Ovary (tissue), 9 donors: ENCODE measurements around the gene TMEM14A. TPM values are rescaled to one million over a fixed set of nuclear protein-coding genes. Genes with fewer than 3 reads are reported as not detected.
"Not testable (repeated sequence)": the region's sequence is repeated elsewhere in the genome, so short reads cannot be mapped to it uniquely, and the experiment has no call there.

ENCODE experiments used
- DNase-seq, 5 donors: peaks; one replicate each; pipeline ENCODE4 v3.0.0-alpha.2; 2019 to 2020
- H3K27ac ChIP-seq, 2 donors: fragments of 200-600 bp; one replicate each; pipeline versions ENCODE4 v1.5.1 to v1.8.0; 2019 to 2022
- H3K27me3 ChIP-seq: fragments of 200-600 bp; one replicate; pipeline ENCODE4 v1.8.0; 2022
- H3K36me3 ChIP-seq: fragments of 200-600 bp; sonication (generic); one replicate; pipeline ENCODE4 v1.5.1; 2019
- H3K4me1 ChIP-seq: one replicate; pipeline ENCODE4 v1.8.1; 2013; ENCODE audit warnings: mild to moderate bottlenecking, moderate library complexity; ENCODE audit not compliant: insufficient read depth
- H3K4me3 ChIP-seq: fragments of 200-600 bp; sonication (generic); one replicate; pipeline ENCODE4 v1.5.1; 2017
- H3K9me3 ChIP-seq, 2 donors: fragments of 200-600 bp in 1 of 2; sonication (generic) in 1 of 2; one replicate each; pipeline versions ENCODE4 v1.5.1 to v1.8.1; 2013 to 2019; ENCODE audit warnings: mild to moderate bottlenecking in 1 of 2, moderate library complexity in 1 of 2
- CTCF ChIP-seq, 3 donors: fragments of 450-650 bp in 2 of 3; fragments of 200-600 bp in 1 of 3; IDR thresholded peaks; one replicate each; pipeline versions ENCODE4 v1.5.1 to v1.8.0; 2016 to 2022; ENCODE audit warnings: antibody characterized with exemption in 3 of 3, mild to moderate bottlenecking in 1 of 3
- EP300 ChIP-seq: sonication (generic); formaldehyde crosslinking; IDR thresholded peaks from one replicate; pipeline ENCODE4 v1.6.1; 2017; ENCODE audit warnings: antibody characterized with exemption
- POLR2A ChIP-seq: fragments of 450-650 bp; IDR thresholded peaks from one replicate; pipeline ENCODE4 v1.6.1; 2017; ENCODE audit warnings: antibody characterized with exemption, mild to moderate bottlenecking, moderate library complexity
- WGBS, 3 donors: extraction: QIAGEN DNeasy Blood & Tissue Kit in 1 of 3; methylation state at CpG; one replicate each; pipeline versions ENCODE4 v1.1.5 to v1.1.7; 2013 to 2017; 5-methylcytosine and 5-hydroxymethylcytosine counted together
- intact Hi-C, 4 donors: fragments of 100-400 bp; cut with DNase I; formaldehyde crosslinking; loops; one replicate each; pipeline versions ENCODE4 v1.11.0 to v1.15.1; 2022 to 2023
- polyA plus RNA-seq, 2 donors: library from polyadenylated mRNA; stranded (reverse); fragments of 200-250 nt in 1 of 2; fragments of 350-450 nt in 1 of 2; fragmentation: Illumina TruSeq in 1 of 2; extraction: RNeasy Lipid Tissue Mini Kit (QIAGEN cat#74804) in 1 of 2; gene quantifications; one replicate each; pipeline ENCODE4 v1.2.3, GENCODE V29; 2013 to 2014
- total RNA-seq, 7 donors: library from RNA; depleted of rRNA in 2 of 7; stranded (reverse); fragments of >200 nt in 2 of 7; fragmentation: NEBNext Ultra II Directional in 3 of 7; extraction: Animal tissue kit (Norgen Biotek cat#: 25700) in 3 of 7; gene quantifications; one replicate each; pipeline versions ENCODE4 v1.1.0 to v1.2.4, GENCODE V29; 2016 to 2023
- donor health status: DM: no; HTN: no; CAD: no; lungs with moderate emphysema.
- donor health status: DM: no; HTN: no; CAD: no.
- donor health status: Bipolar disorder and iron deficiency.
- donor health status: DM: yes; HTN: yes; CAD: no.
- donor health status: DM: no; HTN: no; CAD: no.
- donor health status: DM: yes; HTN: yes; CAD: no.

The TMEM14A gene
- total and polyA plus RNA-seq, 9 donors, result 17.0 to 35.6 (median 25.2) TPM

GRCh38 chr6:52675372-52675771 lies 4.5 kb downstream of the TMEM14A start:
- intact Hi-C loops, result no loop called here
- WGBS, 3 donors, result 90 to 100% (median 96%) methylated on average over 1 of the region's 1 CpG
- no peak for DNase-seq
- Histone ChIP-seq H3K27me3 (no peaks in the 10 kb centered on the region), H3K4me3 (no peak overlapping the region), H3K9me3 (no peaks in the 10 kb centered on the region), H3K27ac (no peak overlapping the region), H3K4me1 (peaks cover 8% of the 10 kb centered on the region), H3K36me3 (no peaks in the 10 kb centered on the region)
- TF ChIP-seq CTCF (IDR thresholded peaks at IDR 0.05) (no peak), POLR2A (no peak), EP300 (no peak)

- intact Hi-C loops, H3K27me3 ChIP-seq: not testable (repeated sequence)
- WGBS, 3 donors, result 78 to 92% (median 84%) methylated on average over 8 of the region's 8 CpGs
Observed at GRCh38 chr6:52676631-52677030, 5.7 kb downstream of the TMEM14A start.

GRCh38 chr6:52681416-52681815 lies 10.5 kb downstream of the TMEM14A start:
- Histone ChIP-seq H3K9me3 (peaks cover 0 to 3% of the 10 kb centered on the region in 2 donors), H3K4me1 (no peaks in the 10 kb centered on the region), H3K27me3 (no peaks in the 10 kb centered on the region), H3K4me3 (no peak overlapping the region), H3K27ac (no peak overlapping the region), H3K36me3 (no peaks in the 10 kb centered on the region)
- TF ChIP-seq EP300, result no peak
- no peak for TF ChIP-seq POLR2A
- no peak for TF ChIP-seq CTCF (IDR thresholded peaks at IDR 0.05)
- intact Hi-C loops, result no loop called here
- no peak for DNase-seq

More at GRCh38 chr6:52676631-52677030, 5.7 kb downstream of the TMEM14A start:
- not testable (repeated sequence) for H3K27ac ChIP-seq, H3K4me1 ChIP-seq, DNase-seq, H3K4me3 ChIP-seq, H3K36me3 ChIP-seq, H3K9me3 ChIP-seq

GRCh38 chr6:52686878-52687699 lies 16.2 kb downstream of the TMEM14A start:
- Histone ChIP-seq H3K27me3 (no peaks in the 10 kb centered on the region), H3K4me3 (no peak overlapping the region), H3K27ac (no peak overlapping the region), H3K4me1 (no peaks in the 10 kb centered on the region), H3K9me3 (no peaks in the 10 kb centered on the region), H3K36me3 (no peaks in the 10 kb centered on the region)
- no peak for DNase-seq
- WGBS, 3 donors, result 68 to 79% (median 76%) methylated on average over 6 of the region's 6 CpGs
- no peak for TF ChIP-seq CTCF (IDR thresholded peaks at IDR 0.05)
- no peak for TF ChIP-seq POLR2A
- TF ChIP-seq EP300, result no peak
- intact Hi-C loops, result no loop called here

GRCh38 chr6:52689857-52690256 lies 18.9 kb downstream of the TMEM14A start:
- TF ChIP-seq EP300 (no peak), POLR2A (no peak), CTCF (IDR thresholded peaks at IDR 0.05) (no peak)
- Histone ChIP-seq H3K4me1 (no peaks in the 10 kb centered on the region), H3K27me3 (no peaks in the 10 kb centered on the region), H3K4me3 (no peak overlapping the region), H3K36me3 (no peaks in the 10 kb centered on the region), H3K9me3 (no peaks in the 10 kb centered on the region), H3K27ac (no peak overlapping the region)
- intact Hi-C loops, result no loop called here
- 94 to 97% (median 96%) methylated on average over 3 of the region's 3 CpGs for WGBS, 3 donors
- no peak for DNase-seq
